OCI-LY3 (cell line): Measurements from ENCODE around the gene MSI2.

ENCODE experiments used
- H2AFZ ChIP-seq: fragments of 200-600, 300-600 bp; shearing (Covaris generic); 2 replicates; pipeline ENCODE4 v1.6.0; 2014; ENCODE audit warnings: antibody characterized with exemption, low read depth, low read length
- H3K27ac ChIP-seq: fragments of 200-600, 300-600 bp; sonication (generic); 2 replicates; pipeline ENCODE4 v1.5.1; 2014; ENCODE audit warnings: mild to moderate bottlenecking, low read length, moderate library complexity, mixed read lengths
- H3K27me3 ChIP-seq: fragments of 200-600, 300-600 bp; sonication (generic); 2 replicates; pipeline ENCODE4 v1.6.1; 2014; ENCODE audit warnings: low read depth, low read length, mixed read lengths
- H3K36me3 ChIP-seq: fragments of 200-600, 300-600 bp; sonication (generic); replicated peaks from 2 replicates; pipeline ENCODE3; 2014; ENCODE audit warnings: low read depth, low read length, mixed read lengths
- H3K4me1 ChIP-seq: fragments of 300-600, 200-600 bp; sonication (generic); 2 replicates; pipeline ENCODE4 v1.6.1; 2014; ENCODE audit warnings: low read length, mixed read lengths
- H3K4me2 ChIP-seq: fragments of 200-600, 300-600 bp; sonication (generic); 2 replicates; pipeline ENCODE4 v1.6.1; 2014; ENCODE audit warnings: low read length, mixed read lengths
- H3K4me3 ChIP-seq: fragments of 300-600, 200-600 bp; sonication (generic); 2 replicates; pipeline ENCODE4 v1.5.1; 2014; ENCODE audit warnings: antibody characterized with exemption, mild to moderate bottlenecking, low read length, moderate library complexity
- H3K79me2 ChIP-seq: fragments of 300-600, 200-600 bp; shearing (Covaris generic); 2 replicates; pipeline ENCODE4 v1.6.1; 2014; ENCODE audit warnings: mild to moderate bottlenecking, low read length, mixed read lengths
- H3K9ac ChIP-seq: fragments of 300-600, 200-600 bp; shearing (Covaris generic); 2 replicates; pipeline ENCODE4 v1.6.0; 2014; ENCODE audit warnings: mild to moderate bottlenecking, low read length, moderate library complexity
- H3K9me3 ChIP-seq: fragments of 200-600, 300-600 bp; shearing (Covaris generic); 2 replicates; pipeline ENCODE4 v1.6.1; 2014; ENCODE audit warnings: low read length, mixed read lengths; ENCODE audit not compliant: insufficient read depth
- H4K20me1 ChIP-seq: fragments of 200-600, 300-600 bp; sonication (generic); 2 replicates; pipeline ENCODE4 v1.6.1; 2016; ENCODE audit warnings: low read length, mixed read lengths; ENCODE audit not compliant: insufficient read depth
- CTCF ChIP-seq: fragments of 200-600, 300-600 bp; sonication (generic); IDR thresholded peaks from 2 replicates; pipeline ENCODE4 v1.5.1; 2014; ENCODE audit warnings: antibody characterized with exemption, low read length, low read depth
- EZH2phosphoT487 ChIP-seq: fragments of 200-600 bp; shearing (Covaris generic); IDR thresholded peaks from 2 replicates; pipeline ENCODE4 v1.6.1; 2018; ENCODE audit warnings: antibody characterized with exemption, mixed run types, low read depth

The MSI2 gene

GRCh38 chr17:57448759-57449283, 192.5 kb downstream of the MSI2 start:
- no peak overlapping the region for H3K4me3 ChIP-seq
- H3K4me2 ChIP-seq, result no peak overlapping the region
- H3K9ac ChIP-seq, result no peak overlapping the region
- TF ChIP-seq EZH2phosphoT487 (no peak), CTCF (no peak)
- H3K9me3 ChIP-seq, result peaks cover 2% of the 10 kb centered on the region; the same call in 1 of the 2 replicates
- peaks cover 19% of the 10 kb centered on the region for H3K4me1 ChIP-seq
- H3K36me3 ChIP-seq, result peaks cover 2% of the 10 kb centered on the region
- no peak overlapping the region for H2AFZ ChIP-seq
- H3K79me2 ChIP-seq, result peaks cover 4% of the 10 kb centered on the region; the same call in 1 of the 2 replicates
- no peak overlapping the region for H3K27ac ChIP-seq
- H4K20me1 ChIP-seq, result no peaks in the 10 kb centered on the region
- no peaks in the 10 kb centered on the region for H3K27me3 ChIP-seq

- Histone ChIP-seq H2AFZ (no peak overlapping the region), H3K4me3 (no peak overlapping the region), H4K20me1 (no peaks in the 10 kb centered on the region), H3K36me3 (no peaks in the 10 kb centered on the region), H3K79me2 (no peaks in the 10 kb centered on the region), H3K27ac (no peak overlapping the region), H3K9ac (no peak overlapping the region), H3K4me2 (no peak overlapping the region), H3K9me3 (no peaks in the 10 kb centered on the region), H3K27me3 (no peaks in the 10 kb centered on the region), H3K4me1 (peaks cover 18% of the 10 kb centered on the region)
- TF ChIP-seq CTCF, result no peak
- no peak for TF ChIP-seq EZH2phosphoT487
These were observed 194.9 kb downstream of the MSI2 start for GRCh38 chr17:57451191-57451590.

GRCh38 chr17:57451643-57452042, 195.3 kb downstream of the MSI2 start:
- Histone ChIP-seq H3K27ac (no peak overlapping the region), H3K27me3 (no peaks in the 10 kb centered on the region), H3K79me2 (no peaks in the 10 kb centered on the region), H3K4me2 (no peak overlapping the region), H3K4me1 (peaks cover 18% of the 10 kb centered on the region), H2AFZ (no peak overlapping the region), H4K20me1 (no peaks in the 10 kb centered on the region), H3K36me3 (no peaks in the 10 kb centered on the region), H3K9ac (no peak overlapping the region), H3K9me3 (no peaks in the 10 kb centered on the region), H3K4me3 (no peak overlapping the region)
- TF ChIP-seq CTCF (no peak), EZH2phosphoT487 (no peak)

- H3K27ac ChIP-seq, result no peak overlapping the region
- no peak overlapping the region for H2AFZ ChIP-seq
- peaks cover 10% of the 10 kb centered on the region for H3K4me1 ChIP-seq
- no peaks in the 10 kb centered on the region for H3K27me3 ChIP-seq
- no peaks in the 10 kb centered on the region for H3K36me3 ChIP-seq
- H3K9ac ChIP-seq, result no peak overlapping the region
- H4K20me1 ChIP-seq, result no peaks in the 10 kb centered on the region
- TF ChIP-seq EZH2phosphoT487 (no peak), CTCF (no peak)
- no peaks in the 10 kb centered on the region for H3K9me3 ChIP-seq
- no peak overlapping the region for H3K4me2 ChIP-seq
- H3K79me2 ChIP-seq, result no peaks in the 10 kb centered on the region
- H3K4me3 ChIP-seq, result no peak overlapping the region
These were observed 197.6 kb downstream of the MSI2 start for GRCh38 chr17:57453841-57454425.
